Measurements from ENCODE around the gene RUNDC1. TPM values are rescaled to one million over a fixed set of nuclear protein-coding genes. Genes with fewer than 3 reads are reported as not detected.

Gene RUNDC1
- total and polyA plus RNA-seq, 2 of the 8 experiments (the other 6 are each of a cell fraction or from before 2014, with no cell fraction given), result 7.9 to 11.9 TPM

DNA sequence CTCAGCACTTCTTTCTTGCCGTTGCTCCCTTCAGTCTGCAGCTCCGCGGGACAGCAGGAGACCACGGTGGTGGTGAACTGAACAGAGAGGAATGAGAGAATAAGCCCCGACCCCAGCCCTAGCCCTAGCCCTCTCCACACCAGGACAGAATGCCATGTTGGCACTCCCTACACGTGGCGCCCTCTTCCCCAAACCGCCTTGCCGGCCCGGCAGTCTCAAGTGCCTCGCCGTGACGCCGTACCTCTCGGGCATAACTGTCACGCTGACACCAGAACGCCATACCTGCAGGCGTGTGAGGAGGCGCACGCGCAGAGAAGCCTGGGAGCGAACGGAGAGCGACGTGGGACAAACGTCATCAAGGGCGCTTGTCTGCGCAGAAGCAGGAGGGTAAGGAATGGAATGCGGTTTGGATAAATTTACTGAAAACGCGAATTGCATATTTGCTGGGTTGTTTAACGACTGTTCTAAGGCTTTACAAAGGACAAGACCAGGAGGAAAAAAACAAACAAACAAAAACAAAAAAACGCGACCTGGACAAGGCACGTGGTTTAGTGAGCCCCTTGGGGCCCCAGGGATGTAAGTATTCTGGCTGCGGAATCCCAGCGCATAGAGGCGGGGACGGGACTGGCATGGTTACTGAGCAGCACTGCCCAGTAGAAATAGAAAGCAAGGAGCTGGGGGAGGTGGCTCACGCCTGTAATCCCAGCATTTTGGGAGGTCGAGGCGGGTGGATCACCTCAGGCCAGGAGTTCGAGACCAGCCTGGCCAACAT, 16.0 kb upstream of the RUNDC1 start, which contains the start of gene AARSD1 (continued):
- TF ChIP-seq NRF1 (IDR thresholded peaks at IDR 0.05; ENCODE audit: low read depth, low read length), result peak; percentile 76
- TF ChIP-seq SP4 (IDR thresholded peaks at IDR 0.05; ENCODE audit: low read length), result 0 out of 2 replicates have a peak, but pooled peaks have one; percentile 34
- TF ChIP-seq TEAD4 (IDR thresholded peaks at IDR 0.05; ENCODE audit: low read depth, low read length), result peak; percentile 64; the same call in 1 of the 2 replicates
- TF ChIP-seq, protein P1, sequence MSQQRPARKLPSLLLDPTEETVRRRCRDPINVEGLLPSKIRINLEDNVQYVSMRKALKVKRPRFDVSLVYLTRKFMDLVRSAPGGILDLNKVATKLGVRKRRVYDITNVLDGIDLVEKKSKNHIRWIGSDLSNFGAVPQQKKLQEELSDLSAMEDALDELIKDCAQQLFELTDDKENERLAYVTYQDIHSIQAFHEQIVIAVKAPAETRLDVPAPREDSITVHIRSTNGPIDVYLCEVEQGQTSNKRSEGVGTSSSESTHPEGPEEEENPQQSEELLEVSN (IDR thresholded peaks at IDR 0.05), result peak; percentile 46; the same call in 1 of the 2 replicates
- TF ChIP-seq SAP30 (IDR thresholded peaks at IDR 0.05; ENCODE audit: insufficient read depth, insufficient replicate concordance, low read length), result peak; percentile 99
- peak; percentile 62; the same call in 1 of the 2 replicates for TF ChIP-seq KDM5A (IDR thresholded peaks at IDR 0.05; ENCODE audit: low read length)
- TF ChIP-seq, protein P2, sequence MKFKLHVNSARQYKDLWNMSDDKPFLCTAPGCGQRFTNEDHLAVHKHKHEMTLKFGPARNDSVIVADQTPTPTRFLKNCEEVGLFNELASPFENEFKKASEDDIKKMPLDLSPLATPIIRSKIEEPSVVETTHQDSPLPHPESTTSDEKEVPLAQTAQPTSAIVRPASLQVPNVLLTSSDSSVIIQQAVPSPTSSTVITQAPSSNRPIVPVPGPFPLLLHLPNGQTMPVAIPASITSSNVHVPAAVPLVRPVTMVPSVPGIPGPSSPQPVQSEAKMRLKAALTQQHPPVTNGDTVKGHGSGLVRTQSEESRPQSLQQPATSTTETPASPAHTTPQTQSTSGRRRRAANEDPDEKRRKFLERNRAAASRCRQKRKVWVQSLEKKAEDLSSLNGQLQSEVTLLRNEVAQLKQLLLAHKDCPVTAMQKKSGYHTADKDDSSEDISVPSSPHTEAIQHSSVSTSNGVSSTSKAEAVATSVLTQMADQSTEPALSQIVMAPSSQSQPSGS (IDR thresholded peaks at IDR 0.05; ENCODE audit: low read length), result peak; percentile 27; the same call in 1 of the 2 replicates
- peak; percentile 49 to 91 for TF ChIP-seq SIN3A (conservative IDR thresholded peaks at IDR 0.05 in 1 of 2, IDR thresholded peaks at IDR 0.05 in 1 of 2; ENCODE audit: low read depth in 1 of 2, low read length in 2 of 2)
- peak; percentile 97 for TF ChIP-seq CREB1 (IDR thresholded peaks at IDR 0.05)
- no peak for TF ChIP-seq EZH2 (IDR thresholded peaks at IDR 0.05; ENCODE audit: low read depth, low read length, severe bottlenecking)
- no peak for TF ChIP-seq MAFK (IDR thresholded peaks at IDR 0.05; ENCODE audit: low read depth, low read length)
- TF ChIP-seq, protein P3, sequence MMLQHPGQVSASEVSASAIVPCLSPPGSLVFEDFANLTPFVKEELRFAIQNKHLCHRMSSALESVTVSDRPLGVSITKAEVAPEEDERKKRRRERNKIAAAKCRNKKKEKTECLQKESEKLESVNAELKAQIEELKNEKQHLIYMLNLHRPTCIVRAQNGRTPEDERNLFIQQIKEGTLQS (IDR thresholded peaks at IDR 0.05; ENCODE audit: insufficient read depth, low read depth, low read length), result no peak
- TF ChIP-seq TAF7 (optimal IDR thresholded peaks at IDR 0.05; ENCODE audit: borderline replicate concordance, low read depth, low read length), result peak; percentile 36
- TF ChIP-seq TAF1 (IDR thresholded peaks at IDR 0.05; ENCODE audit: low read depth, low read length), result peak; percentile 71
- TF ChIP-seq CHD1 (IDR thresholded peaks at IDR 0.05; ENCODE audit: low read depth, low read length), result no peak
